ENCODE data around the gene ACSM2B.

DNA sequence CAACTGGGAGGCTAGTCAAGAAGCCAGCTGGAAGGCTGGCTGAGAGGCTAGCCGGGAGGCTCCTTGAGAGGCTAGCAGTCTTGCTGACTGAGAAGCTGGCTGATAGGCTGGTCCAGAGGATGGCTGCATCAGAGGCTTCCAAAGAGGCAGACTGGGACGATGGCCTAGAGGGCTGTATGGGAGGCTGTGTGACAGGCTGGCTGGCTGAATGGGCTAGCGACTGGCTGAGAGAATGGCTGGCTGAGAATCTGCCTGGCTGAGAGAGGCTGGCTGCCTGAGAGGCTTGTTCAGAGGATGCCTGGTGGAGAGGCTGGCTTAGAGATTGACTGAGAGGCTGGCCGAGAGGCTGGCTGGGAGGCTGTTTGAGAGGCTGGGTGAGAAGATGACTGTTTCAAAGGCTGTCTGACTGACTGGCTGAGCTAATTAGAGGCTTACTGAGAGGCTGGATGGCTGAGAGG lies 34.8 kb upstream of the ACSM2B start:
- TF ChIP-seq, protein P1, sequence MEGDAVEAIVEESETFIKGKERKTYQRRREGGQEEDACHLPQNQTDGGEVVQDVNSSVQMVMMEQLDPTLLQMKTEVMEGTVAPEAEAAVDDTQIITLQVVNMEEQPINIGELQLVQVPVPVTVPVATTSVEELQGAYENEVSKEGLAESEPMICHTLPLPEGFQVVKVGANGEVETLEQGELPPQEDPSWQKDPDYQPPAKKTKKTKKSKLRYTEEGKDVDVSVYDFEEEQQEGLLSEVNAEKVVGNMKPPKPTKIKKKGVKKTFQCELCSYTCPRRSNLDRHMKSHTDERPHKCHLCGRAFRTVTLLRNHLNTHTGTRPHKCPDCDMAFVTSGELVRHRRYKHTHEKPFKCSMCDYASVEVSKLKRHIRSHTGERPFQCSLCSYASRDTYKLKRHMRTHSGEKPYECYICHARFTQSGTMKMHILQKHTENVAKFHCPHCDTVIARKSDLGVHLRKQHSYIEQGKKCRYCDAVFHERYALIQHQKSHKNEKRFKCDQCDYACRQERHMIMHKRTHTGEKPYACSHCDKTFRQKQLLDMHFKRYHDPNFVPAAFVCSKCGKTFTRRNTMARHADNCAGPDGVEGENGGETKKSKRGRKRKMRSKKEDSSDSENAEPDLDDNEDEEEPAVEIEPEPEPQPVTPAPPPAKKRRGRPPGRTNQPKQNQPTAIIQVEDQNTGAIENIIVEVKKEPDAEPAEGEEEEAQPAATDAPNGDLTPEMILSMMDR (IDR thresholded peaks at IDR 0.05): no peak
- TF ChIP-seq, protein P2, sequence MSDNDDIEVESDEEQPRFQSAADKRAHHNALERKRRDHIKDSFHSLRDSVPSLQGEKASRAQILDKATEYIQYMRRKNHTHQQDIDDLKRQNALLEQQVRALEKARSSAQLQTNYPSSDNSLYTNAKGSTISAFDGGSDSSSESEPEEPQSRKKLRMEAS (IDR thresholded peaks at IDR 0.05): no peak
- no peak for TF ChIP-seq HOXA7 (CRISPR knock-in tag; IDR thresholded peaks at IDR 0.05)
- TF ChIP-seq RNF2 (IDR thresholded peaks at IDR 0.05; ENCODE audit: borderline replicate concordance, low read depth): no peak
- no peak for TF ChIP-seq POLR2A (IDR thresholded peaks at IDR 0.05; ENCODE audit: low read length)
- no peak for TF ChIP-seq KDM1A (IDR thresholded peaks at IDR 0.05; ENCODE audit: low read depth)
- TF ChIP-seq ZSCAN20 (CRISPR knock-in tag; IDR thresholded peaks at IDR 0.05): no peak
- TF ChIP-seq MAFK (IDR thresholded peaks at IDR 0.05; ENCODE audit: partially characterized antibody): no peak
- no peak for TF ChIP-seq BHLHE40 (IDR thresholded peaks at IDR 0.05; ENCODE audit: low read depth, low read length)
- no peak for TF ChIP-seq ESRRA (IDR thresholded peaks at IDR 0.05; ENCODE audit: borderline replicate concordance, low read length)
- no peak for TF ChIP-seq HDAC2 (IDR thresholded peaks at IDR 0.05)
- no peak for TF ChIP-seq EP300 (IDR thresholded peaks at IDR 0.05)

Data from A549 (cell line).